ENCODE data around the gene NALCN.

- TF ChIP-seq EZH2 (IDR thresholded peaks at IDR 0.05; ENCODE audit: borderline replicate concordance, low read depth, low read length, severe bottlenecking): no peak
- no peak for TF ChIP-seq CTCF (IDR thresholded peaks at IDR 0.05; ENCODE audit: borderline replicate concordance, extremely low read depth, low read length, poor library complexity, severe bottlenecking)
Observed at GRCh38 chr13:101258509-101258908, 157.8 kb downstream of the NALCN start.

Data from DND-41 (cell line).